NCI-H460 (cell line): ENCODE results near the gene IFIT5. TPM values are rescaled to one million over a fixed set of nuclear protein-coding genes. Genes with fewer than 3 reads are reported as not detected.
"Not testable (repeated sequence)": the region's sequence is repeated elsewhere in the genome, so short reads cannot be mapped to it uniquely, and the experiment has no call there.

ENCODE experiments used
- DNase-seq: peaks from one replicate; pipeline ENCODE4 v3.0.0-alpha.2; 2016; ENCODE audit warnings: low read depth; ENCODE audit errors: extremely low read depth
- polyA plus RNA-seq: library from polyadenylated mRNA; depleted of rRNA; stranded (reverse); fragments of >200 nt; gene quantifications from 2 replicates; pipeline ENCODE4 v1.2.3, GENCODE V29; 2014; cell fraction: nucleus; rRNA removed
- total RNA-seq: library from RNA; depleted of rRNA; stranded (reverse); fragments of >200 nt; shearing (Covaris generic); gene quantifications from 2 replicates; pipeline ENCODE4 v1.2.3, GENCODE V29; 2014; rRNA removed

IFIT5 gene
- total RNA-seq, result 19.5 and 20.1 TPM in 2 replicates
- 7.2 and 11.4 TPM in 2 replicates for polyA plus RNA-seq

DNA sequence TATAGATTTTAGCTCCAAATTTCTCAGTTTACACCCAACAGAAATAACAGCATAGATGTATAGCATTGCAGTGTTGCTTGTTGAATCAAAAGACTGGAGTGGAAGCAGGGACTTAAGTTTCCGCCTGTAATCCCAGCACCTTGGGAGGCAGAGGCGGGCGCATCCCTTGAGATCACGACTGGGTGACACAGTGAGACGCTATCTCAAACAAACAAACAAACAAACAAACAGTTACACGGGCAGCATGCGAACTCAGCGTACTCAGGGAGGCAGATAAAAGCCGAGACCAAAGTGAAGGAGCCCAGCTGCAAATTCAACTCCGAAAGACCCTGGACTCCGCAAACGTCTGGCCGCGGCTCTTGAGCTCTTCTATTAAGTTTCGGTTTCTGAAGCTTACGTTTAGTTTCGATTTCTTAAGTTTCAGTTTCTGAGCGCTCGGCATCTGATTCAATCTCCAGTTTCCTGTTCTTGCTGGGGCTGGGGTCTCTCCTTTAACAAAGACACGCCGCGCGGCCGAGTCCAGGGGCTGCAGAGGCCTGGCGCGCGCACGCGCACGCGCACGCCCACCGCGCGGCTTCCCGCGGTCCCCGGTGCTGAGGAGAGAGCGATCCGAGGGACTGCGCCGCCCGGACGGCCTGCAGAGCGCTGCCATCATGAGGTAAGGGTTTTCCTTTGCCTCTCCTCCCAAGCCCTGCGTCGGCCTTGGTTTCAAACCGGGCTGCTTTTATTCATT is at the start of gene IFIT5:
IFIT5 (plus strand) TSS at position 423 of the 733 bp plus-strand sequence; CDS start at position 654, 231 bp downstream.
- DNase-seq, result peak; percentile 61

GRCh38 chr10:89367529-89367928 is 46.8 kb upstream of the IFIT5 start:
- no peak for DNase-seq

- DNase-seq, result no peak
These were observed 46.2 kb upstream of the IFIT5 start for GRCh38 chr10:89368129-89368528.

GRCh38 chr10:89369156-89370105 is 44.9 kb upstream of the IFIT5 start:
- no peak for DNase-seq

DNA sequence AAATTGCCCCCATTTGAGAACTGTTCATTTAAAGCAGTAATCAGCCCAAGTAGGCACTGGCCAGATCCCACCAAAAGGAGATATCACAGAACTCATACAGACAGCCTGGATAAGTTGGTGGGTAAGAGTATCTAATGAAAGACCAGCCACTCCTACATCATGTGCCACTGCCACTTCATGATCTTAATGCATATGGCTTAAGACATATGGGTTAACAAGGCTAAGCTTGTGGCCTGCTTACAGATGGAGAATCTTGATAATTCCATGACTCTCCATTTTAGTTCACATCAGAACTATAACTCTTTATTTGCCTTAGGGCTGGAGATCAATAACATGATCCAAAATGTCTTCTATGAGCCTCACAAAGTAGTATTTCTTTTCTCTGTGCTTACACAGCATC is 43.3 kb upstream of the IFIT5 start:
- DNase-seq, result no peak

- DNase-seq, result no peak
These were observed 42.4 kb upstream of the IFIT5 start for GRCh38 chr10:89371987-89372386.

GRCh38 chr10:89373916-89374711 is 40.3 kb upstream of the IFIT5 start:
- no peak for DNase-seq

GRCh38 chr10:89374713-89375141 is 39.6 kb upstream of the IFIT5 start:
- DNase-seq, result no peak

- DNase-seq, result no peak
These were observed 36.4 kb upstream of the IFIT5 start, which contains the start of gene IFIT1B for GRCh38 chr10:89377705-89378637. Gene IFIT1B (plus strand): TSS chr10:89378056. CDS start chr10:89378136, 80 bp downstream.

DNA sequence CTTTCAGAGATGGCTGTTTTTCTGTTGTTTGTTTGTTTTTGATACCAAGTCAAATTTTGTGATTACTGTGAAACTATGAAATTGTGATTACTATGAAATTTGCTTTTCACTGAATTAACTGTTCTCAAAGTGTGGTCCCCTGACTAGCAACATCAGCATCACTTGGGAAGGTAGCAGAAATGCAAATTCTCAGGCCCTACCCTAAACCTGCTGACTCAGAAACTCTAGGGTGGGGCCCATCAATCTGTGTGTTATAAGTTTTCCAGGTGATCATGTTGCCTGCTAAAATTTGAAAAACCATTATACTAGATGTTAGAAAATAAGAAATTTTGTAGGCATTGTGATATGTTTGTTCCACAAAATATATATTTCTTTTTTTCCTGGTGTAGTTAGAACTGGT is 35.3 kb upstream of the IFIT5 start:
- DNase-seq, result no peak

DNA sequence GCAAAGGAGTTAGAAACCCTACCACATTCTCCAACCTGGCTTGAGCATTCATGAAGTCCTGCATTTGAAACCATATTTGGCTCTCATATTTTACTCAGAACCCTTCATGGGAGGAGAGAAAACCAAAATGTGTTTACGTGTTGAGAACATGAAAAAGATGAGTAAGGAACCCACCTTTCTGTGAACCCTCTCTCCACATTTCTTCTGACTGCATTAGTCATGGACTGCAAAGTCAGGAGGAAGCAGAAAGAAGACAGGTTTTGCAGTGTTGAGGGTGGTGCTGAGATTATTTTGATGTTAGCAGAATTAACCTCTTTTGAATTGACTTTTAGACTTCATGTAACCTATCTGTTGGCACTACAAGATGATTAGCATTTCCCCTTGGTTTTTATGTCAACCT is 31.6 kb upstream of the IFIT5 start:
- no peak for DNase-seq

DNA sequence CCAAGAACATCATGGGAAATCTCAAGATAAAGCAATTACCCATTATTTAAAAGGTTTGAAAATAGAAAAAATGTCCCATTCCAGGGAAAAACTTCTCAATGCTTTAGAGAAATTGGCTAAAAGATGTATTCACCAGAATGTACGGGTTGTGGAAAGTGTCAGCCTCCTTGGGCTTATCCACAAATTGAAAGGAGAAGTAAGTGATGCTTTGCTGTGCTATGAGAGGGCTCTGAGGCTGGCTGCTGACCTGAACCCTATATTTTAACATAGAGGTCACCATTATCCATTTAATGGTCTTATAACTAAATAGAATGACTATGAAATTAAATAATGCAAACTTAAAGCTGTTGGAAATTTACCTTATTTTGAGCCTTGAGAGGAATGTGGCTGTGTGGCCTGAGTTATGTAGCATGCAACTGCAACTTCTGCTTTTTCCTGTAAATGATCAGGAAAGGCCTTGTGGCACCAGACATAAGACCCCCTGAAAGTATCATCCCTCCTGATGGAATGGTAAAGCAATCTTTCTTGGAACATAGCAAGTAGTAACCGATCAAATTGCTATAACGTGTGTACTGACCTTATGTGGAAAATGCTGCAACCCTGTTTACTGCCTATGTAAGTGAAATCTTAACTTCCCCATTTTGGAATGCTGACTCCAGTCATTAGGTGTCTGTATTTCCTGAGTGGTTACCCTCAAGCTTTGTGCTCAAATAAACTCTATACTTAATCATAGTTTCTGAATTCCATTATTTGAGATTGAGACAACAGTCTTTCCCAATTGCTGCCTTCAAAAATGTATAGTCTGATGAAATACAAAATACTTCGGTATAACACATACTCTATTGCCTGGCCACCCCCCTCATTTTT is 29.7 kb upstream of the IFIT5 start:
- no peak for DNase-seq

GRCh38 chr10:89388806-89389205 is 25.6 kb upstream of the IFIT5 start:
- DNase-seq, result no peak

DNA sequence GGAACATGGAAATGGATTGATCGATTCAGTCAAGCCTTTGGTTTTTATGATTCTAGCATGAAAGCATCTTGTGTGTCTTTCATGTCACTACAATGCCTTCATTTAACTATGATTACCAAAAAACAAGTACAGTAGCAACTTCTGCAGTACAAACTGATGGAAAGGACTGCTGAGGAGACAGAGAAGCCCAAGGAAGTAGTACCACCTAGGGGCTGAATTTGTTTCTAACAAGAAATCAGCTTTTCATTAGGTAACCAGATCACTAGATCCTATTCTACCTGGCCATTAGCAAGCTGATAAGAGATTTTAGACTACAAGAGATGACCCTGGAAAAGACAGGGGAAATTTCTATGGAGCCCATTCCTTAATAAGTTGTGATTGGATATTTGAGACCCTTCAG is 25.1 kb upstream of the IFIT5 start:
- DNase-seq, result peak; percentile 19

DNA sequence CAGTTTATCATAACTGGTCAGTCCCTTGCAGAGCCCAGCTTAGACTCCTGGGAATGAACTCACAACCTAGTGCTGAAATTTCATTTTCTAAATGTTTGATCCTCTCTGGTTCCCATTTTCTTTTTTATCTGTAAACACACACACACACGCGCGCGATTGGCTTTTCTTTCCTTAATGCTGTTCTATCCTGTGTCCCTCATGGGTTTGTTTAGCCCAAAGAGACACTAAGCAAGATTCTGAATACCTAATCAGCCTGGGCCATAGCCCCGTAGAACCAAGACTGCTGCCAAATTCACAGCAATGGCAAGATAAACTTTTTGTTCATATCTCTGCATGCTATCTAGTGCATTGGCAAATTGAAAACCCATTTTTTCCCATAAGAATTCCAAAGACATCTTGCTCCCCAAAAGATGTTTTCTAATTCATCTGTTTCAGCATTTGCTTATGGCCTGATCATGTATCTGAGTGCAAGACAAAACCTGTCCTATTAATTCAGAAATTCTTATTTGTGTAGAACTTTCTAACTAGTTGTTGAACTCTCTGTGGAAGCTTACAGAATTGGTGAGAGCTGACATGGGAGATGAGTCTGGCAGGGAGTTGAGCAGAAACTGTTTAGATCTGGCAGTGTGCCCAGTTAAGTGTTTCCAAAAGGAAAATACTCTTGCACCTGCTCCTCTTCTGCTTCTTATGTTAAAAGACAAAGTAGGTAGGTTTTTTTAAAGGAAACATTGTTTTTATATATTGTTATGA is 23.7 kb upstream of the IFIT5 start:
- DNase-seq, result no peak

DNA sequence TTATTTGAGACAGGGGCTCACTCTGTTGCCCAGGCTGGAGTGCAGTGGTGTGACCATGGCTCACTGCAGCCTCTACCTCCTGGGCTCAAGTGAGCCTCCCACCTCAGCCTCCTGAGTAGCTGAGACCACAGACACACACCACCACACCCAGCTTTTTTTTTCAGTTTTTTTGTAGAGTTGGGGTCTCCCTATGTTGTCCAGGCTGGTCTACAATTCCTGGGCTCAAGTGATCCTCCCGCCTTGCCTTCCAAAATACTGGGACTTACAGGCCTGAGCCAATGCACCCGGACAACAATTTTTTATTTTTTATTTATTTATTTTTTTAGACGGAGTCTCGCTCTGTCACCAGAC is 23.2 kb upstream of the IFIT5 start:
- DNase-seq, result not testable (repeated sequence)

DNA sequence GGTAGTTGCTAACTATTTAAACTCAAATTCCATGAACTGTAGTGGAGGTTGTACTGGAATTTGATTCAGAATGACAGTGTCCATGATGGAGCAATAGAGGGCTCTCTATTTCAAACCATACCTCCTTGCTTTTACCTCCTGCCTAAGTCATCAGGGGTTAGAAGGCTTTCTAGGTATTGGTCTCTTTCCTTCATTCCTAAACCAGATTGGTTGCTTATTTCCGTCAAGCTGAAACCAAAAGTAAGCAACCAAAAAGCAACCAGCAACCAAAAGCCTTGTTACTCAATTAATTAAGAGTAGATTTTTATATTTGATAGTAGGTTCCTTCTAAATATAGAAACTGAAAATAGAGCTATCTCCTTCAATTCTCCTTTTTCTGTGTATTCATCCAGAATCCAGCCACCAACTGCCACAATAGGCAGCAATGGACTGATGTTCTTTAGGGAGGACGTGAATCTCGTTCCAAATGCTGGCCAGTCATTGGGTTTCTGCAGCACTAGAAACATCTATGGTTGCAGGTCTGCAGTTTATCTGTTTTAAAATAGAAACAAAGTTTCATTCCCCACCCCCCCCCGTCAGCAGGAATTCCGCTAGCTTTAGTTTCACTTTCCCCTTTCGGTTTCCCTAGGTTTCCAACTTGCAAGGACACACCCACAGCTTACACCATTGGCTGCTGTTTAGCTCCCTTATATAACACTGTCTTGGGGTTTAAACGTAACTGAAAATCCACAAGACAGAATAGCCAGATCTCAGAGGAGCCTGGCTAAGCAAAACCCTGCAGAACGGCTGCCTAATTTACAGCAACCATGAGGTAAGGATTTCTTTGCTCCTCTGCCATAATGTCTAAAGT is 22.2 kb upstream of the IFIT5 start, which contains the start of gene IFIT1:
IFIT1 (plus strand) TSS at position 717 of the 850 bp plus-strand sequence; CDS start at position 807, 90 bp downstream.
- peak; percentile 80 for DNase-seq
